Mesenchymal stem cell (in vitro differentiated cells and primary cell): ENCODE results near the gene NBPF19.
"Not testable (repeated sequence)": the region's sequence is repeated elsewhere in the genome, so short reads cannot be mapped to it uniquely, and the experiment has no call there.

Experiments used
- DNase-seq: peaks from one replicate; pipeline ENCODE4 v3.0.0-alpha.2; 2013
- H2AFZ ChIP-seq: one replicate; pipeline ENCODE4 v1.6.1; 2013; ENCODE audit warnings: low read depth, mild to moderate bottlenecking, control low read depth, inconsistent platforms, low read length, moderate library complexity
- H2AK5ac ChIP-seq: 2 replicates; pipeline ENCODE4 v1.6.1; 2013; ENCODE audit warnings: low read length, moderate library complexity, mild to moderate bottlenecking, inconsistent platforms; ENCODE audit not compliant: severe bottlenecking
- H2BK120ac ChIP-seq: one replicate; pipeline ENCODE4 v1.6.1; 2013; ENCODE audit warnings: low read depth, mild to moderate bottlenecking, inconsistent platforms, low read length, moderate library complexity
- H2BK12ac ChIP-seq, 2 experiments: one replicate each; pipeline ENCODE4 v1.6.1; 2013; ENCODE audit warnings: inconsistent platforms in 2 of 2, low read length in 2 of 2, mild to moderate bottlenecking in 2 of 2, moderate library complexity in 2 of 2, control low read depth in 1 of 2
- H2BK15ac ChIP-seq: one replicate; pipeline ENCODE4 v1.6.1; 2013; ENCODE audit warnings: mild to moderate bottlenecking, low read depth, inconsistent platforms; ENCODE audit not compliant: poor library complexity, severe bottlenecking
- H2BK5ac ChIP-seq: 2 replicates; pipeline ENCODE4 v1.6.1; 2013; ENCODE audit warnings: low read depth, mild to moderate bottlenecking, low read length, control low read depth, inconsistent platforms; ENCODE audit not compliant: poor library complexity, severe bottlenecking
- H3K14ac ChIP-seq, 2 experiments: one replicate each; pipeline ENCODE4 v1.6.1; 2013; ENCODE audit warnings: inconsistent platforms in 2 of 2, low read length in 2 of 2, control low read depth in 1 of 2, mild to moderate bottlenecking in 1 of 2, moderate library complexity in 1 of 2
- H3K18ac ChIP-seq, 2 experiments: one replicate each; pipeline ENCODE4 v1.6.1; 2013; ENCODE audit warnings: inconsistent platforms in 2 of 2, low read length in 2 of 2, control low read depth in 1 of 2, low read depth in 1 of 2, mild to moderate bottlenecking in 1 of 2
- H3K23ac ChIP-seq, 2 experiments: one replicate each; pipeline ENCODE4 v1.6.1; 2013; ENCODE audit warnings: inconsistent platforms in 2 of 2, low read length in 2 of 2, mild to moderate bottlenecking in 2 of 2, moderate library complexity in 2 of 2, control low read depth in 1 of 2
- H3K27ac ChIP-seq: 2 replicates; pipeline ENCODE4 v1.5.1; 2013; ENCODE audit warnings: mild to moderate bottlenecking, moderate library complexity, low read length, control low read depth, inconsistent platforms; ENCODE audit not compliant: poor library complexity, severe bottlenecking
- H3K27me3 ChIP-seq, 2 experiments: 2 replicates each; pipeline versions ENCODE4 v1.6.1 to v1.7.0; 2013; ENCODE audit warnings: low read length in 2 of 2, mild to moderate bottlenecking in 2 of 2, moderate library complexity in 2 of 2, control low read depth in 1 of 2, inconsistent platforms in 1 of 2; ENCODE audit not compliant: control insufficient read depth in 1 of 2, insufficient read depth in 1 of 2
- H3K36me3 ChIP-seq, 2 experiments: 2 replicates each; pipeline versions ENCODE4 v1.6.1 to v1.7.0; 2013; ENCODE audit warnings: low read length in 2 of 2, control low read depth in 1 of 2, inconsistent platforms in 1 of 2, low read depth in 1 of 2, mild to moderate bottlenecking in 1 of 2; ENCODE audit not compliant: insufficient read depth in 2 of 2, control insufficient read depth in 1 of 2
- H3K4ac ChIP-seq, 2 experiments: one replicate each; pipeline ENCODE4 v1.6.1; 2013; ENCODE audit warnings: inconsistent platforms in 2 of 2, low read length in 2 of 2, mild to moderate bottlenecking in 2 of 2, moderate library complexity in 2 of 2, control low read depth in 1 of 2, low read depth in 1 of 2
- H3K4me1 ChIP-seq: 2 replicates; pipeline ENCODE4 v1.6.1; 2013; ENCODE audit warnings: low read depth, low read length, control low read depth; ENCODE audit not compliant: control insufficient read depth, insufficient read depth
- H3K4me2 ChIP-seq: 2 replicates; pipeline ENCODE4 v1.6.1; 2013; ENCODE audit warnings: low read length, mild to moderate bottlenecking, inconsistent platforms; ENCODE audit not compliant: poor library complexity, severe bottlenecking
- H3K4me3 ChIP-seq, 2 experiments: 2 replicates each; pipeline versions ENCODE4 v1.5.1 to v1.7.0; 2013; ENCODE audit warnings: low read length in 2 of 2, mild to moderate bottlenecking in 2 of 2, control low read depth in 1 of 2, low read depth in 1 of 2; ENCODE audit not compliant: insufficient read depth in 1 of 2
- H3K79me1 ChIP-seq: replicated peaks from 2 replicates; pipeline ENCODE4 v1.6.1; 2013; ENCODE audit warnings: mild to moderate bottlenecking, control low read depth, low read length, inconsistent platforms; ENCODE audit not compliant: poor library complexity, severe bottlenecking
- H3K9ac ChIP-seq: 2 replicates; pipeline ENCODE4 v1.7.0; 2013; ENCODE audit warnings: mild to moderate bottlenecking, low read length, moderate library complexity
- H3K9me3 ChIP-seq: 2 replicates; pipeline ENCODE4 v1.7.0; 2013; ENCODE audit warnings: mild to moderate bottlenecking, low read length; ENCODE audit not compliant: control insufficient read depth
- H4K8ac ChIP-seq: one replicate; pipeline ENCODE4 v1.6.1; 2013; ENCODE audit warnings: inconsistent platforms, mild to moderate bottlenecking, low read length, moderate library complexity
- H4K91ac ChIP-seq: one replicate; pipeline ENCODE4 v1.6.1; 2013; ENCODE audit warnings: mild to moderate bottlenecking, low read length, inconsistent platforms
- WGBS: methylation state at CpG from one replicate; pipeline ENCODE4 v1.1.7; 2013; ENCODE audit warnings: mixed read lengths; 5-methylcytosine and 5-hydroxymethylcytosine counted together

Gene NBPF19

DNA sequence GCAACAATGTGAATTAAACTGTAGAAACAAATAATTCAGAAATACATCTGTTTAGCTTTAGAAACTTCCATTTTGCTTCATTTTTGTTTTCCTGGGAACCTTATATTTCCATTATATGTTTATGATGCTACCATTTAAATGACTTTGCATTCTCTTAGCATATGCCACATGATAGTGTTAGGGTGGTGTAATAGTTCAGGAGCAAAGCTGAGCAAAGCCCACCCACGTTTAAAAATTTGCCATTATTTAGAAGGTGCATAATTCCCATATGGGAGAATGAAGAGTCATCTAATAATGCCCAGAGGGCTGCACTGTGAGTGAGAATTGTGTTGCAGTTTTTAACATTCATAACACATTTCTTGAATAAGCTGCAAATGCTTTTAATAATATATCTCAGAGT is 22.2 kb upstream of the NBPF19 start:
- H3K4me3 ChIP-seq, H2AFZ ChIP-seq, H3K4ac ChIP-seq, H2BK120ac ChIP-seq, H3K4me1 ChIP-seq, H2AK5ac ChIP-seq, H3K4me2 ChIP-seq, H2BK12ac ChIP-seq, H3K18ac ChIP-seq, H3K36me3 ChIP-seq, H4K91ac ChIP-seq, DNase-seq, H4K8ac ChIP-seq, H3K14ac ChIP-seq, H2BK5ac ChIP-seq, H3K27ac ChIP-seq, H3K27me3 ChIP-seq, H2BK15ac ChIP-seq, H3K9me3 ChIP-seq, H3K9ac ChIP-seq, H3K79me1 ChIP-seq, H3K23ac ChIP-seq: not testable (repeated sequence)
- no CpG with 5 or more reads among the region's 1 CpG for WGBS

DNA sequence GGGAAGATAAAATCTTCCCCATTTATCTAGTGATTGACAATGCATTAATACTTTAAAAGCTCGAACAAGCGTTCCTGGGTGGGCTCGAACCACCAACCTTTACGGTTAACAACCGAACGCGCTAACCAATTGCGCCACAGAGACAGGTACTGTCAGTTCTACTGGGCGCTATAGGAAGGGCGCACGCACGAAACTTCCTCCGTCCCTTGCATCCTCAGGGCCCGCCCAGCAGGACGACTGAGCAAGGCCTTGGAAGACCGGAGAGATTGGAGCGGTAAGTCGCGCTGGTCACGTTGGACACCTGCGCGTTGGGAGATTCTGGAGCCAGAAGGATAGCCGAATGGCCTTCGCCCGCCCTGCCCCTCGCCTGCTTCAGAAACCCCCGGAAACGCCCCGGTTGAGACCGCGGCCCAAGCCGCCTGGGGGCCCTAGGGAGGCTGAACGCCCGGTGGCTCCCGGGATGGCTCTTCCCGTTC is 83.5 kb downstream of the NBPF19 start:
- not testable (repeated sequence) for H2BK120ac ChIP-seq, H3K23ac ChIP-seq, H3K36me3 ChIP-seq, H2BK5ac ChIP-seq, H2BK12ac ChIP-seq, H2AFZ ChIP-seq, H2AK5ac ChIP-seq, H3K18ac ChIP-seq, H4K8ac ChIP-seq, H3K9me3 ChIP-seq, H2BK15ac ChIP-seq, H3K27ac ChIP-seq, H3K4me1 ChIP-seq, H3K4ac ChIP-seq, H3K79me1 ChIP-seq, H3K27me3 ChIP-seq, H3K14ac ChIP-seq, H4K91ac ChIP-seq
- Histone ChIP-seq H3K4me2 (peak overlapping the region; percentile 47), H3K4me3 (peak overlapping the region in 1 of 2 experiments; percentile 71), H3K9ac (peak overlapping the region; percentile 55)
- WGBS, result 4% methylated on average over 9 of the region's 36 CpGs
- peak; percentile 16 for DNase-seq

DNA sequence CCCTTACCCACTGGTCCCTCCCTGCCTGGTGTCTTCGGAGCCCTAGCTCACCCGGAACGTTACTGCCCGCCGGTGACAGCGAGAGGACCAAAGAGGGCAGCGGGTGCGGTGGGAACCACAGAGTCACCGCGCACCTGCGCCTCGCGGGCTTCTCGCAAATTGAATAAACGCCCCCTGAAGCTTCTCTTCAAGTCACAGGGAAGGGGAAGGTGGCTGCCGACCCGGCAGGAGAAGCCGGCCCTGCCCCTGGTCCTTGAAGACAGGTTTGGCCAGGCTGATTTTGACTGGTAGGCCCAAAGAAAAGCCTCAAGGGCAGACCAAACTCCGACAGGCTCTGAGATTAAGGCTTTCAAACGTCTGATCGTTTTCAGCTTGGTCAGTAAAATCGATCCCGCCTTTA is 87.0 kb downstream of the NBPF19 start:
- H3K9ac ChIP-seq, H4K8ac ChIP-seq, H3K23ac ChIP-seq, H4K91ac ChIP-seq, H3K4me3 ChIP-seq, H2BK12ac ChIP-seq, H3K4me2 ChIP-seq, H2BK15ac ChIP-seq, H3K36me3 ChIP-seq, H3K27ac ChIP-seq, DNase-seq, H3K27me3 ChIP-seq, H3K79me1 ChIP-seq, H3K9me3 ChIP-seq, H2BK120ac ChIP-seq, H3K4me1 ChIP-seq, H3K14ac ChIP-seq, H3K18ac ChIP-seq, H3K4ac ChIP-seq, H2AK5ac ChIP-seq, H2BK5ac ChIP-seq, H2AFZ ChIP-seq: not testable (repeated sequence)
- 94% methylated on average over 10 of the region's 23 CpGs for WGBS

DNA sequence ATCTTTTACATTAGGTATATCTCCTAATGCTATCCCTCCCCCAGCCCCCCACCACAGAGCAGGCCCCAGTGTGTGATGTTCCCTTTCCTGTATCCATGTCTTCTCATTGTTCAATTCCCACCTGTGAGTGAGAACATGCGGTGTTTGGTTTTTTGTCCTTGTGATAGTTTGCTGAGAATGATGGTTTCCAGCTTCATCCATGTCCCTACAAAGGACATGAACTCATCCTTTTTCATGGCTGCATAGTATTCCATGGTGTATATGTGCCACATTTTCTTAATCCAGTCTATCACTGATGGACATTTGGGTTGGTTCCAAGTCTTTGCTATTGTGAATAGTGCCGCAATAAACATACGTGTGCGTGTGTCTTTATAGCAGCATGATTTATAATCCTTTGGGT is 90.6 kb downstream of the NBPF19 start:
- not testable (repeated sequence) for H3K4me1 ChIP-seq, H3K9ac ChIP-seq, H3K4ac ChIP-seq, H4K8ac ChIP-seq, H2BK15ac ChIP-seq, H2BK12ac ChIP-seq, H2BK5ac ChIP-seq, H2BK120ac ChIP-seq, H3K27me3 ChIP-seq, H3K14ac ChIP-seq, H3K23ac ChIP-seq, H3K79me1 ChIP-seq, H2AK5ac ChIP-seq, H3K18ac ChIP-seq, DNase-seq, H3K9me3 ChIP-seq, H3K36me3 ChIP-seq, H3K27ac ChIP-seq, H3K4me2 ChIP-seq, H2AFZ ChIP-seq, H4K91ac ChIP-seq, H3K4me3 ChIP-seq
- WGBS, result no CpG with 5 or more reads among the region's 4 CpGs
